HG03196 (cell line): ENCODE results near the gene HES7.
"Not testable (repeated sequence)": the region's sequence is repeated elsewhere in the genome, so short reads cannot be mapped to it uniquely, and the experiment has no call there.

Source experiments
- ATAC-seq: cut with Tn5 transposase; IDR thresholded peaks from one replicate; pipeline ENCODE4 v1.9.1; 2021; ENCODE audit not compliant: unreplicated experiment

Gene HES7

DNA sequence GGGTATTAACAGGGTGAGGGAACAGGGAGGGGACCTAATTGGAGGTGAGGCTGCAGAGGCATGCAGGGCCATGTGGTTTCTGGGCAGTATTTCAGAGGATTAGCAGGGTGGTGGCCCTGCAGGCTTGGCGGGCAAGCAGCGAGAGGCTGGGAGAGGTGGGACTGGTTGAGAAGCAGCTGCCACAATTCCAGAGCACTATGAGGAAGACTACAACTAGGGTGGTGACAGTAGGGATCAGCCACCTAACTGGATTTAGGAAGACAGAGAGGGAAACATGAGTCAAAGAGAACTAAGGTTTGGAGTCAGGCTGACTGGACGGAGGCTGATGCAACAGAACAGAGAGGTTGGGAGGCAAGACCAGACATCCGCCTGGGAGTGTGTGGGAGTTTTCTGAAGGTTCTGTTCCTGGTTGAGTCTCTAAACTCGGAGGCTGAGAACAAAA lies 17.9 kb downstream of the HES7 start:
- ATAC-seq = no peak

DNA sequence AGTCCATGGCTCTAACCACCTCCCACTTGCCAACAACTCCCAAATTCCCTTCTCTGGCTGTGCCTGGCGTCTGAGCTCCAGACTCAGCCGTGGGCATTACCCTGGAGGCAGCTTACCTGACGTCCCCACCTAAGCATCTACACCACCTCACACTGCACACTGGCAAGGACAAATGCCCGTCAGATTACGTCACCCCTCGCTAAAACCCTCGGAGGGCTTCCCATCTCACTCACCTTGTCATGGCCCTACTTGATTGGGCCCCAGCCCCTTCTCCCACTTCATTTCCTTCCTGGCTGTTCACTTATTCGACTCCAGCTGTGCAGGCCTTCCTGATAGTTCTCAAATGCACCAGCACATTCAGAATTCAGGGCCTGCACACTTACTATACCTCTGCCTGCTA lies 19.0 kb downstream of the HES7 start:
- no peak for ATAC-seq

DNA sequence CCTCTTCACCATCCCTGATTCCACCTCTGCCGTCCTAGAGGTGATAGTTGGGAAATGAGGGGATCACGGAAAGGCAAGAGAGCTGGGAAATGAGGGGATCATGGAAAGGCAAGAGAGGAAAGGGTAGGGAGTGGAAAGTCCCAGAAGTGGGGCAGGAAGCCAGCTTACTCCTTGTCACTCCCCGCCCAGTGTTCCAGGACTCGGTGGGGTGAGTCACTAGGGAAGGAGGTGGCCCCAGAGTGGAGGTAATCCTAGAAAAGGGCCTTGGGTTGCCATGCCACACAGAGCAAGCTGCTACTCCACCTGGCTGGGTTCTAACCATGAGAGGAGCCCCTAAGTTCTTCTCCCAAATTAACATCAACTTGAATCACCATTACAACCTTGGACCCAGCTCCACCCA lies 20.4 kb downstream of the HES7 start:
- no peak for ATAC-seq

DNA sequence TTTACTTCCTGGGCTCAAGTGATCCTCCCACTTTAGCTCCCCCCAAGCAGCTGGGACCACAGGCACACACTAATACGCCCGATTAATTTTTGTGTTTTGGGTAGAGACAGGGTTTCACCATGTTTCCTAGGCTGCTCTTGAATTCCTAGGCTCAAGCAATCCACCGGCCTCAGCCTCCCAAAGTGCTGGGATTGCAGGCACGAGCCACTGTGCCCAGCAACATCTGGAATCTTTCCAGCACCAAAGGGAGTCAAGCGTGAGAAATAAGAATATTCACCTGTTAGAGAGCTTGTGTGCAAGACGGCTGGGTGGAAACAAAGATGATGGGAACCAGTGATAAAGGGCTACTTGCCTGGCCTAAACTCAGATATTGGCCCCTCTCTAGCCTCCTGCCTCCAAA lies 22.2 kb downstream of the HES7 start:
- ATAC-seq = no peak

DNA sequence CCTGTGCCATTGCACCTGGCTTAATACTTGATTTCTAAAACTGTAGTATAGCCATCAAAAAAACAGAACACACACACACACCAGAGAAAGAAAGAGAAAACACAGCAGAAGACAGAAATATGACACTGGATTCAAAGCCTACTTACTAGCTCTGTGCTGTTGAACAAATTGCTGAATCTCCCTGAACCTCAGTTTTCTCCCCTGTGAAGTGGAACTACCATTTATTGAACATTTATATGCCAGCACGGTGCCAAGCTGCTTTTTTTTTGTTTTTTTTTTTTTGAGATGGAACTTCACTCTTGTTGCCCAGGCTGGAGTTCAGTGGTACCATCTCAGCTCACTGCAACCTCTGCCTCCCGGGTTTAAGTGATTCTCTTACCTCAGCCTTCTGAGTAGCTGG lies 23.1 kb downstream of the HES7 start:
- no peak for ATAC-seq

DNA sequence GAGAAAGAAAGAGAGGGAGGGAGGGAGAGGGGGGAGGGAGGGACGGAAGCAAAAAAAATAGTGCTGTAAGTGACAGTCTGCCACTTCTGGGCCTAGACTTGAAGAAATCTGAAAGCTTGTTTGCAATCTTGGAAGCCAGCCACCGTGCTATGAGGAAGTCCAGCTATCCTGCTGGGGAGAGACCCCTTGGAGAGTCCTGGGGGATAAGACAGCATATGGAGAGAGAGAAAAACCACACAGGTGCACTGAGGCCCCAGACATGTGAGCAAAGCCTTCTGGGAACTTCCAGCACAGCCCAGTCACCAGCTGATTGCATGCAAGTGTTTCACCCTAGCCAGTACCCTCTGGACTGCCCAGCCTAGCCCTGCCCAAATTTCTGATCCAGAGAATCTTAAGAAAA lies 23.8 kb downstream of the HES7 start:
- no peak for ATAC-seq

DNA sequence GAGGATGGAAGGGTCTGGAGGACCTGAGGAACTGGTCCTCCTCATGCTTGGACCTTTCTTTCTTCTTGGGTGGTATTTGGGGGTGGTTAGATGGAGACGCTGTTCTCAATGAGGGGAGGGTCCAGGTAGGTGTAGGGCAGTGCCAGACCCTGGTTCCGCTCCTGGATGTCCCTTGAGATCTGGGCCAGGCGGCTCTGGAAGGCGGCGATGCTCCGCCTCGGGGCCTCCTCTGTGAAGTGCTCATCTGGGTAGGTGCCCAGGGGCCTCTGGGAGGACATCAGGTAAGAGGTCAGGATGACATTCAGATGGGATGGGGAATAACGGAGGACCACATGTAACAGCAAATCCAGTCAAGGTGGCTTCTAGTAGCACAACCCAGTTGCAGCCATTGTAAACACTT lies 27.4 kb downstream of the HES7 start:
- ATAC-seq = no peak

DNA sequence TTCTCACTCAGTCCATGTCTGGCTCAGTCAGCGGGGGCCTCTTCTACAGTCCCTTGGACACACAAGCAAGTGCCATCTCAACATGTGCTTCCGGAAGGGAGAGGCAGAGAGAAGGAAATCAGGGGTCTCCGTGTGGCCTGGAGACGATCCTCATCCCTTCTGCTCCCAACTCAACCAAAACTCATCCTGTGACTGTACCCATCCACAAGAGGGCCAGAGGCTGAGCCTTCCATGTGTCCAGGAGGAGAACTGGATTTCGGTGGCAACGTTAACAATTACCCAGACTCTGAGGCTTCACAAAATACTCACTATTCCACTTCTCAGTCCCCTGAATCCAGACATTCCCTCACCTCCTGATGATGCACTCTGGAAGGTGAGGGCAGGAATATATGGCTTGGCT lies 28.5 kb downstream of the HES7 start:
- no peak for ATAC-seq

DNA sequence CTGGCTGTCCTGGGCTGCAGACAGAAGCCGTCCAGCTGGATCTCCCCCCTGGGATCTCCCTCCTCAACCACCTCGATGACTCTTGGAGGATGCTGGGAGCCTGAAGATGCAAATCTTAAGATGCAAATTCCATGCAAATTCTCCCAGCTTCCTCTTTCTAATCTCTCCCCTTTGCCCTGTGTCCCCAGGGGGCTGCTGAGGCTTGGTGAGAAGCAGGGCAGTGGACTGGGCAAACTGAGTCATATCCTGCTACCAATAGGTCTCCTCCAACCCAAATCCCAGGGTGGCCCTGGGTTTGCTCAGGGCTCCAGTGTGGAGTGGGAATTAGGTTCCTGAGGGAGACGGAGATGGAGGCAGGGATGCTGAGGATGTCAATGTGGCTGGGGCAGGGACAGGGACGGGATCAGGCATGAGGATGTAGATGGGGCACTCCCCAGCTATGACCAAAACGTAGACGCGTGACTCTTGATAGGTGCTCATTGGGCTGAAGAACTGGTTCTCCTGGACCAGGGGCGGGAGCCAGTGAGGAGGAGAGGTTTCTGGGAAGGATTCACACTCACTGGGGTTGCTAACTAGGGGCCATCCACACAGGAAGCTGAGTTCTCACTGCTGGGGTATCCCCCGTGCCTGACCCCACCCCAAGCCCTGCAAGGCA lies 32.7 kb downstream of the HES7 start:
- no peak for ATAC-seq

DNA sequence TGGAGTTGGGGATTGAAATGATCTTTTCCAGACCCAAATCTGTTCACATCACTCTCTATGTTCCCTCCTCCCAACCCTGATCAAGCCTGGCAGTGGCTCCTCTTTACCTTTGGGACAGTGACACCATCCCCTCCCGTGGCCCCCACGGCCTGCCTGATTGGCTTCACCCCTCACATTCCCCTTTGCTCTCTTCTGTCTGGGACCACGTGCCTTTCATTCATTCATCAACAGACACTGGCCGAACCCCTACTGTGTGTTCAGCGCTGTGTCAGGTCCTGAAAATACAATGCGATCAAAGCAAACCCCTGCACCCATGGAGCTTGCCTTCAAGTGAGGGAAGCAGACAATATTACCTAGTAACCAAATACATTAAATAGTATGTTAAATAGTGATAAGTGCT lies 34.2 kb downstream of the HES7 start:
- ATAC-seq = no peak

DNA sequence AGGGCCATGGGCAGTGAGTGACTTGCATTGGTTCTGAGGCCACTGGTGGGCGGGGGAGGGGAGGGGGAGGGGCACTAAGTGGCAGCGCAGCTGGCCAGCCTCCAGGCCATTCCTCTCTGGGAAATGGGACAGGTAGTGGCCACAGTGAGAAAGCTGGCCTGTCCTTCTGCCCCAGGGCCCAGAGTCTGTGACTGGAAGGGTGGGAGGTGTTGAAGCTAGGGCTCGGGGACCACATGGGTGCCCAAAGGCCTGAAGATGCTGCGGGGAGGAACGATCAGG lies 36.0 kb downstream of the HES7 start:
- no peak for ATAC-seq

DNA sequence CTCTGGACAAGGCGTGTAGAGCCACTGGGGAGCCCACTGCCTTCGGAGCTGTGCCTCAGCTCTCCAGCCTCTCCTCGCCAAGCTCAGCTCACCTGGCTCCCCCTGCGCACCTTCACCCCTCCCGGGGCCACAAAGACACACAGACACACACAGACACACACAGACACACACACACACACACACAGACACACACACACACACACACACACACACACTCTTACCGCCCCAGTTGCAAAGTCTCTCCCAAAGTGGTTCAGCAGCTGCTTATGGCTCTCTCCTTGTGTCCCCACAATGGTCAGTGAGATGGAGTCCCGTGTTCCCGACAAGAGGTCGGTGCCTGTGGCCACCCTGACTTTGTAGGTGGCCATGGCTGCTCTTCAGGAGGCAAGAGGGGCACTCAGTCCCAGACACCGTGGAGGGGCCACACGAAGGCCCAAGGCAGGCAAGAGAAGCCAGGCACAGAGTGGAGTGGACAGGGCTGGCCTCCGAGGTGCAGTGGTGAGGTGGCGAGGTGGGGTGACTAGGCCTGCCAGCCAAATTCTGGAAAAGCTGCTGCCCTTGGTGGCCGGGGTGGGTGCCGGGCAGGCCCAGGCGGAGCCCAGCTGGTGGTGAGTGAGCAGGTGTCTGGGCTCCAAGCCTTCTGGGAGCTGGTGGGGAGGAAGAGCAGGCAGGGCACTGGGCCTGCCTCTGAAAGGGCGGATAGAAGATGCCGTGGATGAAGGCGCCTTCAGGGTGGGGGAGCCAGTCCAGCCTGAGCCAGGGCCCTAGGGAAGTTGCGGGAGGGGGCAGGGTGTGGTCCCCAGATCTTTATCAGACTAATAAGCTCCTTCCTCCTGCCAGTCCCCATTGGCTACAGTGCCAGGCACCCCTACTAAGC lies 36.6 kb downstream of the HES7 start, which contains the start of gene ALOX12B:
Gene ALOX12B (minus strand): TSS at position 642 of the 877 bp plus-strand sequence. CDS start 274 bp downstream, at position 368.
- ATAC-seq = no peak

DNA sequence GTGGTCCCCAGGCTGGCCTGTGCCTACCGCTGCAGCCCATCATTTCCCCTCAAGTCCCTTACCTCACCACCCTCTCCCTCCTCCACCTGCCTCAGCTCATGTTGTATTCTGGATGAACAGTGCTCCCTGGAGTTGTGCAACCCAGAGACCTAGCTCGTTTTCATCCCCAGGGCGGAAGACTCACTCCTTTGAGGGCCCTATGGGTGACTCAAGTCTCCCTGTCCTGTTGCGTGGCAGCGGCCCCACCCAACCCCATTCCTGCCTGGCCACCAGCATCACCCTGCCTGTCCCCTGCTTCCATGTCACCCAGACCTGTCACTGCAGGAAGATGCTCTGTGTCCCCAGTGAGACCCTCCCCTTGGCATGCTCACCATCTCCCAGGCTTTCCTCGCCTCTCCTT lies 39.7 kb downstream of the HES7 start:
- no peak for ATAC-seq

DNA sequence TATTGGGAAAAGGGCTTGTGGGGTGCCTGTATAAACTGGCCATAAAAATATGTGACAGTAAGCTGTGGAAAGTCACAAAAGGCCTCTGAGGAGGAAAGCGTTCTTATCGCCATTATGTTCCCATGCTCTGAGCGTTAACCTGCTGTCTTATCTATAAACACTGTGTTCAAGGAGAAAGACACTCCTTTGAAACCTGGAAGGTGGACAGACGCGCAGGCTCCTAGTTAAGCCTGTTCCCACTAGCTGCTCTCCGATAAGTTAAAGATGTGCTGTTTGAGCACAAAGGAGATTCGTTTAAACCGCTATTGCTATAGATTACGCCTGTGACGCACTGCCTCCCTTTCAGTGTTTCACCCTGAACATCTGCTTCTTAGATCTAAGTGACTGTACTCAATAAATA lies 41.6 kb downstream of the HES7 start:
- no peak for ATAC-seq

DNA sequence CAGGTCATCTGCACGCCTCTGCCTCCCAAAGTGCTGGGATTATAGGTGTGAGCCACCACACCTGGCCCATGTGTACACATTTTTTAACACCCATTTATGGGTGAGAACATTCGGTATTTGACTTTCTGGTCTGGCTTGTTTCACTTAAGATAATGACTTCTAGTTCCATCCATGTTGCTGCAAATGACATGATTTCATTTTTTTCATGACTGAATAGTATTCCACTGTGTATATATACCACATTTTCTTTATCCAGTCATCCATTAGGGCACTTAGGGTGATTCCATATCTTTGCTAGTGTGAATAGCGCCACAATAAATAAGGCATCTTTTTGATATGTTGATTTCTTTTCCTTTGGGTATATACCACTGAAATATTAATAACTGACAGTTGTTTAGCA lies 42.0 kb downstream of the HES7 start:
- ATAC-seq = no peak

DNA sequence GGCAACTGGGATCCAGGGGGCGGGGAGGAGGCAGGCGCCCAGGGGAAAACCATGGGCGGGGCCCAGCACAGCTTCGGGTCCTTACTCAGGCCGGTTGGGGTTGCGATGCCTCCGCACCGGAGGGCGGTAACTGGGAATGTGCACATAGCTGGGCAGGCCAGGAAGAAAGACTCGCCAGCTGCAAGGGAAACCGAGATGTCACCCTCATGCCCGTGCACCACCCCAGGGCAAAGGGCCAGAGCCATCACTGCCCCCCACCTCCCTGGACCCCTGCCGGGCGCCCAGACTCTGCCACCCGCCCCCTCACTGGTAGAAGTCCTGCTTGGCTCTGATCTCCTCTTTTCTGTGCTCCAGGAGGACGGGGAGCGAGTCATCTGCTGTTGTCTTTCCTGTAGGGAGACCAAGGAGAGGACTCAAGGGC lies 43.1 kb downstream of the HES7 start:
- no peak for ATAC-seq

DNA sequence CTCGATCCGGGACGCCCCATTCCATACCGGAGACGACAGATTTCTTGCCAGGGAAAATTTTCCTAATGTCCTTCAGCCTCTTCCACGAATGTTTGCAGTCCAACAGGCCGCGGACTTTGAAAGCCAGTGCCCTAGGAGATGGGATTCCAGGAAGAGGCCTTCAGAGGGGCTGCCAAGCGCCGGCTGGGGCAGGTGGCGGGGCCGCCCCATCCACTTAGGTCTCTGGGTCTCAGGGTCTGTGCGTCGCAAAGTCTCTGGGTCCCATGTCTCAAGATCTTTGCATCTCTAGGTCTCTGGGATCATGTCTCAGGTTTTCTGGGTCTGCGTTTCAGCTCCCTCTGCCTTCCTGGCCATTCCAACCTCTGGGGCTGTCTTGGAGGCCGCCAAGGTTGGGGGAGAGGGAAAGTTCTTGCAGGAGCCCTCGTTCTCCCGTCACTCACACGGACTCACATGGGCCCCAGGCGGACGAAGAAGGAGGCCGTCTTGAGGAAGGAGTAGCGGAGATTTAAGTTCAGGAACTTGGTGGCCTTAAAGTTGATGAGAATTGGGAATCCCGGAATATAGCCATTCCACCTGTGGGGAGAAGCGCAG lies 43.6 kb downstream of the HES7 start:
- ATAC-seq = no peak

DNA sequence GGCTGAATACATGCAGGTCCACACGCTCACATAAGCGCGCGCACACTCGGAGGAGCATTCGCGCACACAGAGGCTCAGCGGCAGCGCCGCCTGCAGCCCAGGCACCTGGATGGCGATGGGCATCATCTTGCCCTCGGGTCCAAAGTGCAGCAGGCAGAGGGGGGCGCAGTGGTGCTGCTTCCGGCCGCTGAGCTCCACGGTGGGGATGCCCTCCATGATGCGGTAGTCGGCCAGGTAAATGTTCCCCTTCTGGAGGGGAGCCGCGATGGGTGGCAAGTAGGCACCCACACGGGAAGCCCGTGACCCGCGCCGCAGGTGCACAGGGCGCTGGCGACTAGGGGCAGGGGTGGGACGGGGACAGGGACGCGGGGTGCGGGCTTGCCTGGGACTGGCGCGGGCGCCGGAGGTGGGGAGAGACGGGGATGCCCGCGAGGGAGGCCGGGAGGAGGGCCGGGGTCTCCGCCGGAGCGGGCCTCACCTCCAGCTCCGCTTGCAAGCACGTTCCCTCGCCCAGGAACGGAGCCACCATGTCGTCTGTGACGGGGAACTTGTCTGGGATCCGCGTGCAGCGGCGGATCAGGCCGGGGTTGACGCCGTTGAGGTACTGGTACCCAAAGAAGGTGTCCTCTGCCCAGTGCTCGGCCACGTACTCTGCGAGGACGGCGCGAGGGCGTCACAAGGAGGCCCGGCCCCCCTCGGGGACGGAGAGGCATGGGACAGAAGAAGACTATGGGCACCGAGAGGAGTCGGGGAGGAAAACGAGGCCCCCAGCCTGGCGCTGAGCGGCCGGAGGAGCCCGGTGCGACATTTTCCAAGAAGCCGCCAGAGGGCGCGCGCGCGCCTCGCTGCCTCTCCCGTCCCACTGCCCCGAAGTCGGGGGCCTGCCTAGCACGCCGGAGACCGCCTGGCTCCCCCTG lies 44.4 kb downstream of the HES7 start:
- peak; percentile 66 for ATAC-seq

DNA sequence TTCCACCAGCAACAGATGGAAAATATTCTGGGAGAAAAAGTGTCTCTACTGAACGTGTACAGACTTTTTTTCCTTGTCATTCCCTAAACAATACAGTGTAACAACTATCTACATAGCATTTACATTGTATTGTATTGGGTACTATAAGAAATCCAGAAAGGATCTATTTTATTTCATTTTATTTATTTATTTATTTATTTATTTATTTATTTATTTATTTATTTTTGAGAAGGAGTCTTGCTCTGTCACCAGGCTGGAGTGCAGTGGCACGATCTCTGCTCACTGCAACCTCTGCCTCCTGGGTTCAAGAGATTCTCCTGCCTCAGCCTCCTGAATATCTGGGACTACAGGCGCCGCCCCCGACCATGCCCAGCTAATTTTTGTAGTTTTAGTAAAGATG lies 46.0 kb downstream of the HES7 start:
- not testable (repeated sequence) for ATAC-seq

DNA sequence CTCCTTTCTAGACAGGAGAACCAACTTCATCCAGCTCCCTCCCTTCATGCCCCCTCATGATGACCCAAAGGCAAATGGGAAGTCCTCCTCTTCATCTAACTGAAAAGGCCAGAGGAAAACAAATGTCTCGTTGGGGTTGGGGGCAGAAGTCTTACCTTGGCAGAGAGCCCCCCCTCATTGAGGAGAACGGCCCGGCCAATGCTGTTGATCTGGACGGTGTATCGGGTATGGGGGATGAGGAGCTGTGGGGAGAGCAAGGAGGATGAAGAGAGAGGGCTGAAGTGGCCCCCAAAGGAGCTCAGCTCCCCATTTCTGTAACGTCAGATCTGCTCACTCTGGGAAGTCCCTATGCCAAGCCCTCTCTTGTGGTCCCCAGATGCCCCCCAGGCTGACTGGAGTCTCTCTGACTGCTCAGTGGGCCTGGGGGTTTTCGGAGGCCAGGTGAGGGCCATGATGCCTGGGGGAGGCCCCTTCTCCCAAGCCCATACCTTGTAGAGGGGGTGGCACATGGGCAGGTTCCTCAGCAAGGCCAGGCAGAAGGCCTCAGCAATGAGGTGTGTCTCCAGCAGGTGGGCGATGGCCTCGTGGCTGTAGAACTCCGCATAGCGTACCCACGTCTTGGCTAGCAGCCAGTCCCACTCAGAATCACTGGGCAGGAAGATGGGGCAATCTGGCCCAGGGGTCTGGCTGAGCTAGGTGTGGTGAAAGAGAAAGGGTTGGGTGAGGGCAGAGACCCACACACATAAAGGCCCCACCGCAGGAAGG lies 47.2 kb downstream of the HES7 start:
- ATAC-seq = no peak
